HG03439 (cell line): ENCODE measurements around the gene ACTL8.

ENCODE experiments used
- ATAC-seq: cut with Tn5 transposase; IDR thresholded peaks from one replicate; pipeline ENCODE4 v1.9.1; 2021; ENCODE audit warnings: mild to moderate bottlenecking, moderate library complexity; ENCODE audit not compliant: unreplicated experiment

Gene ACTL8, protein sequence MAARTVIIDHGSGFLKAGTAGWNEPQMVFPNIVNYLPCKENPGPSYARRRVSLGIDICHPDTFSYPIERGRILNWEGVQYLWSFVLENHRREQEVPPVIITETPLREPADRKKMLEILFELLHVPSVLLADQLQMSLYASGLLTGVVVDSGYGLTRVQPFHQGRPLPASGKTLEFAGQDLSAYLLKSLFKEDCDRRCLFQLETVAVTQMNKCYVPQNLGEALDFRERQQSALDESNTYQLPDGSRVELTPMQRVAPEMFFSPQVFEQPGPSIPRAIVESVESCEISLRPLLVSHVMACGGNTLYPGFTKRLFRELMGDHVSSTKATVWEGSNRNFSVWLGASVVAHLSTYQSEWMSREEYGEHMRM

DNA sequence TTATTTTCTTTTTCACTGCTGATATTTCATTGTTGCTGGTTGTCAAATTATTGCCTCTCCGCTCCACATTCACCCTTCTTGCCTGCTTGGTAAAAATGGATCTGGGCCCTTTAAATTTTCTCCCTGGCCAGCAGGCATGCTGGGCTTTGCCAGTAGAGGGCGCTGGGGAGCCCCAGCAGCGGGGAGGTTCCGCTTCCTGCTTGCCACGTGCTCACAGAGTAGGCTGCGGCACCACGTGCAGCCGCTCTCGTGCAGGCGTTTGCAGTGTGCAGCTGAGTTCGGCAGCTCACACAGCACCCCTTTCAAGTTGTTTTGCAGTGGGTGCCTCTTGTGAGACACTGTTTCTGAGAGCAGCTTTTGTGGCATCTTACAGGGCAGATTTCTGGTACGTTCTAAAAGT, at the start of gene ACTL8:
Gene ACTL8, plus strand, starts transcription at position 214 of the 400 bp plus-strand sequence. CDS start 67,676 bp downstream, outside the sequence.
- ATAC-seq = no peak

GRCh38 chr1:17706445-17706844, 48.7 kb upstream of the ACTL8 start:
- ATAC-seq = no peak

GRCh38 chr1:17709981-17710380, 45.2 kb upstream of the ACTL8 start:
- no peak for ATAC-seq

DNA sequence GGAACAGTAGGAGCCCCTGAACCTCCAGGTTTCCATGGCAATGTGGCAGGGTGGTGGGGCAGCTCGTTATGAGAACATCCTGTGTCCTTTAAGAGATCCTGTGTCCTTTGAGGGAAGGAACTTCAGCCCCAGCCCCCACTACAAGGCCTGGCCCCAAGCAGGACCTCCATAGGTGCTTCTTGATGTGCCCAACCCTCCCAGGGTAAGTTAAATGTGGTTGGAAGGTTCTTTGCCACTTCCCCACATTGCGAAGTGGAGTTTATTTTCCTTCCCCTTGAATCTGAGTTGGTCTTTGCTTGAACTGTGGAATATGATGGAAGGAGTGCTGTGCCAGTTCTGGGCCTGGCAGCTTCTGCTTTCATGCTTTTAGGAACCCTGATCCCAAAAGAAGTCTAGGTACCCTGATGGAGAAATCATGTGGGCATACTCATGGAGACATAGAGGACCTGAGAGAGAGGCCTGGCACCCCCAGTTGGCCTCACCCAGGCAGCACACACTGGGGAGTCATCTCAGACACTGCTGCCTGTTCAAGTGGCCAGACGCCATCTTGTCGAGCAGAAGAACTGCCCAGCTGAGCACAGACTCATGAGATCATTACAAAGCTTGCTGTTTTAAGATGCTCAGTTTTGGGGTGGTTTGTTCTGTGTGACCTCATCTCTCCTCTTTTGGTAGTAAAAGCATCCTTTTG, 44.1 kb upstream of the ACTL8 start:
- ATAC-seq = no peak

DNA sequence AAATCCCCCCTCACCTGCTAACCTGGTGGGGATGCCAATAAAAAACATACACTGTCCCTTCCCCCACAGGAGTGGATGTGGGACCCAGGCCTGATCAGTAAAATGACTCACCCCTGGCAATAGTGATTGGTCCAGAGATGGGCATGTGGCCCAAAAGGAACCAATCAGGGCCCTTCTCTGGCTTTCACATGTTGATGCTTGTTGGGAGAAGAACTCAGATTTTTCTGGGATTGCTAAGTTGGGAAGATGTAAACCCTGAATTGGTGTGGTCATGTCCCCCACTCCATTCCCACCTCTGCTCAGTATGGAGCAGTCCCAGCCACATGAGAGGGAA, 43.6 kb upstream of the ACTL8 start:
- ATAC-seq = no peak

DNA sequence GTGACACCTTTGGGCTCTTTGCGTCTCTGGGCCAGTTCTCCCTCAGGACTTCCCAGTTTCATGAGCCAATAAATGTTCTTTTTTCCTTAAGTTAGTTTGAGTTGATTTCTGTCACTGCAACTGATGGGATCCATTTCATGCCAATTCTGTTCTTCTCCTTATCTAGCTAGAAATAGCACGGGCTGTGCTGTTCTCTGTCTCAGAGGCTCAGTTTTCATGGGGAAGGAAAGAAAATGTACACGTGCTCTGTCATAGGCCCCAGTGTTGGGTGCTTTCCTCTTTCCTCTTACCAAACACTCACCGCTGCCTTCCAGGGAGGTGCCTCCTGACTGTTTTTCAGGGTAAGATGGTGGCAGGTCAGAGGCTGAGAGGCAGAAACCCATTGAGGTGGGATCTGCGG, 43.2 kb upstream of the ACTL8 start:
- ATAC-seq = no peak

DNA sequence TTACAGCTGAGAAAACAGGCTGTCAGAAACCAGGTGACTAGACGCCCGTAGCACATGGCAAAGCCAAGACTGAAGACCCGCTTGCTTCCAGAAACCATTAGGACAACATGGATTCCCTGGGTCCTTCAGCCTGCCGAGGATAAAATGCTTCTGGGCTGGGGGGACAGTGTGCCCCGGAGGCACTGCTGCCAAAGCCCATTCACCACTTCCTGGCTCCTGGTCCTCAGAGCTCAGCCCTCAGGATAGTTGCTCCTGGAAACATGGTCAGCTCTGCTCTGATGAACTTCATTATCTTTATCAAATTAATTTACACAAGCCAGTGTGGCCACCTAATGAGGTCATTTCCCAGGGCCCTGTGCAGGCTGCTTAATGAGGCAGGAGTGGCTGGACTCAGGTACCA, 41.1 kb upstream of the ACTL8 start:
- no peak for ATAC-seq

DNA sequence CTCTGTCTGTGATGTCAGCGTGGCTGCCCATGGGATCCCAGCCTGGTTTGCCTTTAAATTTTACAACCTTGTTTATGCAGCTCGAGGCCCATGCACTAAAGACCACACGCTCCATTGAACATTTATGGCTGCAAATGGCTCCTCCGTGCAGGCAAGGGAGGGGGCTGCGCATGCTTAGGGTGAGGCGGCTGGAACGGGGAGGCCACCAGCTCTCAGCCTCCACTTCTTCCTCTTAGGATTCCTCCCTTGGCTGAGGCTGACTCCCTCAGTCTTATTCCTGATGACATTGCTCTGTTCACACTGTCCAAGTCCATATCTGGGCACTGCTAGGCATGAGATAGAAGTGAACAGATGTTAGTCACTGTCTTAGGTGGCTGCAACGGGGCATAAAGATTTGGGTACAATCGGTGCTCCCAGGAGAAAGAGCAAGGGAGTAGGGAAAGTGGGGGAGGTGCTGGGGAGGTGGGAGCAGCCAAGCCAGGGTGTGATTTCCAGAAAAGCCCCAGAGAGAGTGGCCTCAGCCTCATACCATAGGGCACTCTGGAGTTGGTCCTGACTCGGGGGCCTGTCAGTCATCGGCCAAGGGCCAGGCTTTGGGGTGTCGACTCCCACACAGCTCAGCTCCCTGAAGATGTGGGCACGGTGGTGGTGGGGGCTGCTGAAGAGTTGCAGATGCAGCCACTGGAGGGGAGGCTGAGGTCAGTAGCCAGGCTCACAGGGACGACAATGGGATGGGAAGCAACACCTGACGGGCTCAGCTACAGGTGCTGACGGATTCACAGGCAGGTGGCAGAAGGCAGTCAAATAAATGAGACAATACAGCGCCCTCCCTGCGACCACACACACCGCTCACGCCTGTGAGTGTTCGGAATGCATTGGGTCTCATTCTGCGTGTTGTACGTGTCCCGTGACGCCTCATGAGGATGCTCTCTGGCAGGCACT, 37.3 kb upstream of the ACTL8 start:
- no peak for ATAC-seq

DNA sequence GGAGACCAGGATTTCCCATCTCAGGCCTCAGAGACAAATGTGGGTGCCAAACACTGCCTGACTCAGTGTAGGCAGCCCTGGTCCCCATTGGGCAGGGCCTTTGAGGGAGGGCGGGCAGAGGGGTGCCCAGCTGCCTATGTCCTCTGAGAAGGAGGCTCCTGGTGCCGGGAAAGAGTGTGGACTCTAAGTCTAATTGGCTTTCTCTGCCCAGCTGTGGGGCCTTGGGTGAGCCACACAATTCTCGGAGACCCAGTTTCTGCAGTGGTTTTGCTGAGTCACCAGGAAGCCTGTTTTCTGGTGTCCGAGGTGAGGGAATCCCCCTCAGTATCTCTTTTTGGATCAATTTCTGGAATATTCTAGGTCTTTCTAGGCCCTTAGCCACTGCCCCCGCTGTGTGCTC, 35.3 kb upstream of the ACTL8 start:
- ATAC-seq = no peak

DNA sequence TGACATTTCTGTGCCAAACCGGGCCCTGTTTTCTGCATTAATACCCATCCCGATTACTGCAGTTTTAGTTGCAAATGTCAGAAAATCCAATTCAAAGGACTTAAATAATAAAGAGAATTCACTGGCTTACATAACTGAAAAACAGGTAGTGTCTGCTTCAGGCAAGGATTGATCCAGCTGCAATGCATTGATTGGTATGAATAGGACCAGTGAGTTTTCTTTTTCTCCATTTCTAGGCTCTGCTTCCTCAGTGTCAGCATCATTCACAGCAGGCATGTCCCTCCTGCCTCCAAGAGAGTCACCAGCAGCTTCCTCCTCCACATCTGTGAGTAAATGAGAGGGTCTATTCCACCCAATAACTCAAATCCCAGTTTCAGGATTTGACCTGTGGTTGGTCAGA, 33.7 kb upstream of the ACTL8 start:
- ATAC-seq = no peak

GRCh38 chr1:17723684-17724083, 31.4 kb upstream of the ACTL8 start:
- no peak for ATAC-seq

GRCh38 chr1:17724150-17724549, 31.0 kb upstream of the ACTL8 start:
- no peak for ATAC-seq

DNA sequence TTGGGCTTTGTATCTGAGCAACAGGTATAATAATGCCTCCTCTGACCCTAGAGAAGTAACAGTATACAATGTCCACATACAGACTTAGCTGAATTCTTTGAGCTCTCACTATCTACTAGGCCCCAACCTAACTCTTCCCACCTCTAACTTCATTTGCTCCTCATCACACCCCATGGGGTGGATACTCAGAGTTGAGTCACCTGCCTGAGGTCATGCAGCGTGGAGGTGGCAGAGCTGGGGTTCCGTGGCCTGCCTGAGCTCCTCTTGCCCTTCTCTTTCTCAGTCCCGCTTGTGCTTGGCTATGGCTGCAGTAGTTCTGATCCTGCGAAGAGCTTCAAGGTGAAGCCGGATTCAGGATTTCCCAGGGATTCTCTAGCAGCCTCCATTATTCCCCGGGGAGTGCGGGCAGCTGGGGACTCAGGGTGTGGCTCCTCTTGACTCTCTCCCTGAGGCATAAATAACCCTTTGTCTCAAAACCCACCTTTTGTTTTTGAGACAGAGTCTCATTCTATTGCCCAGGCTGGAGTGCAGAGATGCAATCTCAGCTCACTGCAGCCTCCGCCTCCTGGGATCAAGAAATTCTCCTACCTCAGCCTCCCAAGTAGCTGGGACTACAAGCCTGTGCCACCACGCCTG, 29.9 kb upstream of the ACTL8 start:
- no peak for ATAC-seq

DNA sequence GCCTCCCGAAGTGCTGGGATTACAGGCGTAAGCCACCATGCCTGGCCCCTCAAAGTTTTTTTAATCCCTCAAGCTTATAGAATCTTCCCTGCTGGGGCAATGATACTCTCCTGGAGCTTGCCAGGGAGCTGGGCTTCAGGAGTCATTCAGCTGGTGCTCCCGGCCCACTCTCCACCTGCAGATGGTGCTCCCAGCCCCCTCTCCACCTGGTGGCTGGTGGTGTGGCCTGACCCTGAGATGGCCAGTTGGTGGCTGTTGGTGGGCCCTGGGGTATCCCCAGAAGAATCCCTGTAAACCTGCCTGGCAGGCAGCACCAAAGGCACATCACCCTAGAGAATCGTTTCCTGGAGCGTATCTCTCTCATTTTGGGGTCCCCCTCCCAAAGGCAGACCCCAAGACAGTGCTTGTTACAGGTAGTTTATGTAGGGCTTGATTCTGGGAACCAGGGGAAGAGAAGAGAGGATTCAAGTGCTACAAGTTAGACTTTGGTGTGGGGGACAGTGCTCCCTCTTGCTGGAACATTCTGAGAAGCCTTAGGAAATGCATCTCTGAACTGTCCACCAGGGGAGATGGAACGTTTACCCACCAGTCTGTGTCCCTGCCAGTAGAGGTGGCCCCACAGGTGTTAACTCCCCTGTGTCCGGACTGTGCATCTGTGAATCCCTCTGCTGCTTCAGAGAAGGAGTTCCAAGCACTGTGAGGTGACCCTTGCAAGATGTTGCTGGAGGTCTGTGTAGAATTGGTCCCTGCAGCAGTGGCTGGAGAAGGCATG, 29.1 kb upstream of the ACTL8 start:
- ATAC-seq = no peak

DNA sequence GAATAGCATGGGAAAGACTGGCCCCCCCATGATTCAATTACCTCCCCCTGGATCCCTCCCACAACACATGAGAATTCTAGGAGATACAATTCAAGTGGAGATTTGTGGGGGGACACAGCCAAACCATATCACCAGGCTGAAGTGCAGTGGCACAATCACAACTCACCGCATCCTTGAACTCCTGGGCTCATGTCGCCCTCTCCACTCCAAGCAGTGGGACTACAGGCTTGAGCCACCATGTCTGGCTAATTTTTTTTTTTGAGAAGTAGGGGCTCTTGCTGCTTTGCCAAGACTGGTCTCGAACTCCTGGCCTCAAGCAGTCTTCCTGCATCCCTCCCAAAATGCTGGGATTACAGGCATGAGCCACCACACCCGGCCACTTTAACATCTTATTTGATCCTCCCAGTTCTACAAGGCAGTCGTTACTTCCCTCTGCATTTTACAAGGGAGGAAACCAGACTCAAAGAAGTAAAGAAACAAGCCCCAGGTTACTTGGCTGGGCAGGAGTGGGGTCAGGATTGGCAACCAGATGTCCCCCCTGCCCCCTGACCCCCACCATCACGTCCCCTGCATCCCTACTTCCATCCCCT, 26.9 kb upstream of the ACTL8 start:
- no peak for ATAC-seq

DNA sequence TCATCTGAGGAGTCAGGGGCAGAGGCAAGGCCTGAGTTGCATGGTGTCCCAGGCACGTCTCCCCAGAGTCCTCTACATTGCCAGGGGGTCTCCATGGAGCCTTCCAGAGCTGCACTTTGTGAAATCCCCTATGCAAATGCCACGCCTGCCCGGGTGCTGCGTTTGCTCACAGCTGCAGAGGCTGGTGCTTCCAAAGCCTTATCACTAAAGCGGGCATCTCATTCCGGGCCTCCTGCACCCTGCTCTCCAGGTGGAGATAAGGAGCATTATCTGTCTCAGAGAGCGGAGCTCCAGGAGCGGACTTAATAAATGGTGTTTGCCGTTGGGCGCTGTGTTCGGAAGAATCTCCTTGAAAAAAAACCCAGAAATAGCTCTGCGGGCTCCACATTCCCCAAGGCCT, 25.9 kb upstream of the ACTL8 start:
- no peak for ATAC-seq

GRCh38 chr1:17729909-17730308, 25.2 kb upstream of the ACTL8 start:
- no peak for ATAC-seq

- ATAC-seq = no peak
These were observed 23.7 kb upstream of the ACTL8 start for GRCh38 chr1:17731460-17731859.

- ATAC-seq = no peak
These were observed 22.7 kb upstream of the ACTL8 start for GRCh38 chr1:17732475-17732874.

DNA sequence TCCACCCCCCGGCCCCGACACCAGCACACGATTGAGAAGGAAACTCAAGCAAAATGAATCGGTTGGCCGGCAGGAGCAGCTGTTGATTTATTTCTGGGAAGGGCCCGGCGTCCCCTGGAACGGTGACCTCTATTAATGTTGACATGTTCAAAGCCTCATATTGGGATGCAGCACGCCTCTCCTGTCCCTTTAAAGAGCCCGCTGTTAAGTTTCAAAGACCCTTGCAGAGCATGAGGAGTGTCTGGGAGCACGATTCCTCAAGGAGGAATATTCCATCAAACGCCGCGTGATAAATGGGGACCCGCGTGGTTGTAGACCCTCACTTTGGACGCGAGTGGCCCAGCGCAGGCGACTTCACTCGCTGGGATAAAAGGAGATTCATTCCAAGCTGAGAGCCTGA, 21.5 kb upstream of the ACTL8 start:
- ATAC-seq = no peak
